HG03469 (cell line): Measurements from ENCODE around the gene PATL1.
A peak's percentile ranks its signal among the peaks of the same experiment; 100 is the strongest.

Experiments
- ATAC-seq: cut with Tn5 transposase; IDR thresholded peaks from one replicate; pipeline ENCODE4 v1.9.1; 2021; ENCODE audit warnings: mild to moderate bottlenecking, moderate library complexity, moderate number of reproducible peaks; ENCODE audit not compliant: unreplicated experiment

PATL1 gene

GRCh38 chr11:59615637-59616395 lies 53.0 kb downstream of the PATL1 start, which contains the start of gene OSBP:
TSS of gene OSBP (minus strand) at chr11:59615774. CDS start at chr11:59615664, 110 bp downstream.
- ATAC-seq, result peak; percentile 74

DNA sequence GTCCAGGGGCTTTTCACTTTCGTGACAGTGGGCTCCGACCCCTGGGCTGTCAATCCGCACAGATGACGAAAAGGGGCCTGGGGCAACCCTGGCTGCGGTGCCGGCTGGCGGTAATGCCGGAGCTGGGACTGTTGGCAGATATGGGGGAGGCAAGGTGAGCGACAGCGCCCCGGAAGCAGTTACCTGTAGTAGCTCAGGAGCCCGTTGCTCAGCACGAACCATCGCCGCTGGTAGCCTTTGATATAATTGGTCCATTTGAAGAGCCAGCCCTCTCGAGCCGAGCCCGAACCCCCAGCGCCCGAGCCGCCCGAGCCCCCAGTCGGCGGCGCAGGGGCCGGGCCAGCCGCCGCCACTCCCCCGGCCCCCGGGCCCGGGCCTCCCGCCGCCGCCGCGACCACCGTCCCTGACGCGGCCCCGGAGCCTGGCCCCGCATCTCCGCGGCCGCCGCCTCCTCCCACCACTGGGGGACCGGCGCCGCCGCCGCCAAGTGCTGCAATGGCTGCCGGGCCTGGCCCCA lies 53.7 kb downstream of the PATL1 start:
- ATAC-seq, result no peak

DNA sequence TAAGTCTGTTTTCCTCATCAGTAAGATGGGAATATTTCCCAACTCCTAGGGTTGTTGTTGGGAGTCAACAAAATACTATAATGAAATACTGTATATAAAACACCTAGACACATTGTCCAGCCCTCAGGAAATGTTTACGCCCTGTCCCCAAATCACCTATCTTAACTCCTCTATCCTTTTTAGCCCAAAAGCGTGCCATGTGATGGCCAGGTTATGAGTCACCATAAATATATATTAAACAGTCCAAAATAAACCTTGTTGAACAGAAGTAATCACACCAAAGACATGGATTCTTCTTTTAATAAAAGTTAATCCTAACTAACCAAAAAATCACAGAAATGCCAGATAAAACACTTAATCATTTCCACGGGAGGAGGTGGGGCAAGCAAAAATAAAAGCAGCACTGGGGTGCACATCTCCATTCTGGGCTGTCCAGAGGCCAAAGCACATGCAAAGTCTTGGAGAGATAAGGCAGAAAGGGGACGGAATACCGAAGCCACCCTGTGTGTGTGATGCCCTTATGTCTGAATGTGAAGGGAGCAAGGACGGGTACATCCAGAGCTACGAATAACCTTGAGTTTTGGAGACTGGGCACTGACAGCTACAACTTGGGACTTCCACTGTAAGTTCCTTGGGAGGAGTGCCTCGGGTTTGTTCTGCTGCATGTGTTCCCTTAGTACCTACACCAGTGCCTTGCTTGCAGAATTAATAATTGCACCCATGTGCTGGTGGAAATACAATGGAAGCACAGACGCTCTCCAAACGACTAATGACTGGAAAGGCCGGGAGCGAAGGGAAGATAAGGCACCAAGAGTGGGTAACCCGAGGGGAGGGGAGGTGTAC lies 54.3 kb downstream of the PATL1 start:
- no peak for ATAC-seq

DNA sequence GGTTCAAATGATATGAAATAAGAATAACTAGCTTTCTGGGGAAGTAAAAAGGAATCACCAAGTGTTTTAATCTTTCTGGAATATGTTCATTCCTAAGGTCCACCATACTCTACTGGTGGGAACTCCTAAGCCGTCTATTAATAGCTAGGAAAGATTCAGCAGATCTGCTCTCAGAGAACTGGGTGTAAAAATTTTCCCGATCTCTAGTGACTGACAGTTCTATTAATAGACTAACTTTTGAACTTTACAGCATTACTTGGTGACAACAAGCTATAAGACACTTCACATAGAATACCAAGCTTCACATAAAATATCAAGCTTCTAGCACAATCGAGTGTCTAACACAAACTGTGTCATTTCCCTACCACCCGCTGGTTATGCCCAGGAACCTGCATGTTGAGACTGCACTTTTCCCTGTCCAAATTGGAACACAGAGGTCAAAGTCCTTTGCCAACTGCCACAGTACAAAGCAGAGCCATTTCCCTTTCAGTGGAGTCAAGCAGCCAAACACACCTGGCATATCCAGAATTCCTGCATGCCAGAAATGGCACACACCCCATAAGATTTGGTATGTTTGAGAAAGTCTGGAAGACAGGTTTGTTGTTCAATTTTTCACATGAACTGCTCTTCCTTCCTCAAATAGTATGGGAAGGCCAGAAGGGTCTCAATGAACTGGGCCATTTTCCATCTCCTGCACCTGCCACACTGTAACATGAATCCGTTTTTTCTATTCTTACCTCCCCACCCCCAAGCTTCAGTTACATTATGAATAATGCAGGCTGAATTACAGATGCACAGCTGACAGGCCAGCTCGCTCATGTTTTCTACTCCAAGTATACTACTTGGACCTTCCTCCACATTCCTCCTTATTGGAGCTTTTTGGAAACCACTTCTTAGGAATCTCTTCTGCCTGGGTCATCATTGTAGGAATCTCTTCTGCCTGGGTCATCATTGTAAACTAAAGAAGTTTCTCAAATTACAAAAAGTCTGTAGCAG lies 57.0 kb downstream of the PATL1 start:
- no peak for ATAC-seq

DNA sequence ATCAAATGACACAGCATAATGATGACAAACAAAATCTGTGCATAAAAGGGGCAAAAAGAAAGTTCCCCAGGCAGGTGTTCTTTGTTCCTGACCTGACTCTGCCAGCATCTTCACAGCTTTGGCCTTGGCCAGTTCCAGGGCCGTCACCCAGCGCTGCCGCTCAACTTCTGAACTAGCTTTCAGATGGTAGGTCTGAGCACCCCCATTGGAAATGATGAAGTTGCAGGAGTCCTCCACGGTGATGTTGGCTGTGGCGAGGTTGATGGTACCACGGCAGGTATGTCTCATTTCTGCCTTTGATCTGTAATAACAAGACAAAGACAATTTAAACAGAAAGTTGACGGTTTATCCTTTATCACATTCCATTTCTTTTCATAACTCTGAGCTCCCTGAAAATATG lies 58.5 kb downstream of the PATL1 start:
- ATAC-seq, result no peak

- no peak for ATAC-seq
Observed at GRCh38 chr11:59607703-59608454, 61.0 kb downstream of the PATL1 start.

DNA sequence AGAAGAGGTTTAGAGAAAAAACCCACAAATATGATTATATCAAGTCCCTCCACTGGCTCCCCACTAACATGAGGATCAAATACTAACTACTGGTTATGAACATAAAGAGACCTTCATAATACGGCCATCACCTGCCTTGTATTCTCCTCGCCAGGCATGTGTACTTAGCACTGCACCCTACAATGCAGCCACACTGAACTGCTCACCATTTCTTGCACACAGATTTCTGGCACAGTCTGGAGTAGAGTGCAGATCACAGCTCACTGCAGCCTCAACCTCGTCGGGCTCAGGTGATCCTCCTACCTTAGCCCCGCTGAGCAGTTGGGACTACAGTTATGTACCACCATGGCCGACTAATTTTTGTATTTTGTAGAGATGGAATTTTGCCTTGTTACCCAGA lies 66.4 kb downstream of the PATL1 start:
- ATAC-seq, result no peak

DNA sequence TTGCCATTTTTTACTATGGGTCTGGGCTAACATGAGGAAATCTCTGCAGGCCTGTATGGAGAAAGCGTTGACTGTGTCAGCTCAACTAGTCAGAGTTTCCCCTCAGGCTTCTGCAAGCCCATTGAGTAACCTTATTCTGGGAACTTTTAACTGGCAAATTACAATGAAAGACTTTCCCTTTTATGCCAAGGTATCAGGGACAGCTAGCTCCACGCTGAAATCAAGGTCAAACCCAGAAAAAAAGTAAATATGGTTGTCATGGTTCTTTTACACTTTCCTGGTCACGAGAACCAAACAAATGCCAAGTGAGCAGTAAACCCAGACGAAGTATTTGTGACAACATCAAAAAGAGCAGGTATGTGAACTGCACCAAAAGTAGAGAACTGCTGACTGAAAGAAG lies 67.0 kb downstream of the PATL1 start:
- no peak for ATAC-seq

- no peak for ATAC-seq
Observed at GRCh38 chr11:59600636-59601035, 68.2 kb downstream of the PATL1 start.

DNA sequence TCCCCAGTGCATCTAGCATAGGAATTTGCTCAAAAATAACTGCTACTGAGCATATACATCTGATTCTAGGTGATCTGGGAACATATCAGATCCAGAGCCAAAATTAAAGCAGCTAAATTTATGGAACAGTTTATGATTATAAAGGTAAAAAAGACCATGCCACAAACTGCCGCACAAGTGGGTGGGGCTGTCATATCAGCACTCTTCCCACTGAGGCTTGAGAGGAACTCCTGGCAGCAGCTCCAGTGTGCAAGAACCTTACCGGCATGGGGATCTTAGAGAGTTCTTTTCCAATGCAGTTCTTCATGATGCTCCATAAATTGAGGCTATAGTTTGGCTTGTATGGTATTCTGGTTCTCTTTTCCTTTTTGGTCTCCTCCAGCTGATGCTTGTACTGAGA lies 68.6 kb downstream of the PATL1 start:
- no peak for ATAC-seq

GRCh38 chr11:59598961-59599360 lies 69.9 kb downstream of the PATL1 start:
- ATAC-seq, result no peak
